Placental epithelial cell (primary cell): Measurements from ENCODE around the gene CUBN. TPM values are rescaled to one million over a fixed set of nuclear protein-coding genes. Genes with fewer than 3 reads are reported as not detected.

ENCODE experiments used
- small RNA-seq: library from RNA; depleted of rRNA; stranded (forward); fragments of <200 nt; gene quantifications from one replicate; pipeline ENCODE3, GENCODE V24; 2012
- total RNA-seq: library from RNA; depleted of rRNA; stranded (reverse); fragments of >200 nt; gene quantifications from 2 replicates; pipeline ENCODE4 v1.2.3, GENCODE V29; 2012

Gene CUBN
- total RNA-seq: 0.43 and 0.79 TPM in 2 replicates

DNA sequence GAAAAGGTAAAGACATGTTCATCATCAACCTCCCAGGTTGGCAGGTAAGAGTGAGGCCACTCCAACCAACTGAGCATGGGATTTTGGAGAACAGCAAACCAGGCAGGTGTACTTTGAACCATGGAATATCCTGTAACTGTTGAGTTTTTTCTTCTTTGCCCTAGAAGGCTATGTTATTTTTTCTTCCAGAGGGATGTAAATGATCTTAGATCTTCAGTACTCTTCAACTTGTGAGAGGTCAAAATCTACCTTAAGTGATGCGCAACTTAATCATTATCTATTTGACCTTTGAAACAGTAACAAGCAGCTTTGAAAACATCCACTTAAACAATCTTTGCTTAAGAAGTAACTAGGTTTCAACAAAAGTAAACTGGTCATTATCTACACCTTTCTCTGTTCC, at the start of gene CUBN:
TSS of gene CUBN (minus strand) at position 71 of the 400 bp plus-strand sequence. CDS start at position 25, 46 bp downstream.

DNA sequence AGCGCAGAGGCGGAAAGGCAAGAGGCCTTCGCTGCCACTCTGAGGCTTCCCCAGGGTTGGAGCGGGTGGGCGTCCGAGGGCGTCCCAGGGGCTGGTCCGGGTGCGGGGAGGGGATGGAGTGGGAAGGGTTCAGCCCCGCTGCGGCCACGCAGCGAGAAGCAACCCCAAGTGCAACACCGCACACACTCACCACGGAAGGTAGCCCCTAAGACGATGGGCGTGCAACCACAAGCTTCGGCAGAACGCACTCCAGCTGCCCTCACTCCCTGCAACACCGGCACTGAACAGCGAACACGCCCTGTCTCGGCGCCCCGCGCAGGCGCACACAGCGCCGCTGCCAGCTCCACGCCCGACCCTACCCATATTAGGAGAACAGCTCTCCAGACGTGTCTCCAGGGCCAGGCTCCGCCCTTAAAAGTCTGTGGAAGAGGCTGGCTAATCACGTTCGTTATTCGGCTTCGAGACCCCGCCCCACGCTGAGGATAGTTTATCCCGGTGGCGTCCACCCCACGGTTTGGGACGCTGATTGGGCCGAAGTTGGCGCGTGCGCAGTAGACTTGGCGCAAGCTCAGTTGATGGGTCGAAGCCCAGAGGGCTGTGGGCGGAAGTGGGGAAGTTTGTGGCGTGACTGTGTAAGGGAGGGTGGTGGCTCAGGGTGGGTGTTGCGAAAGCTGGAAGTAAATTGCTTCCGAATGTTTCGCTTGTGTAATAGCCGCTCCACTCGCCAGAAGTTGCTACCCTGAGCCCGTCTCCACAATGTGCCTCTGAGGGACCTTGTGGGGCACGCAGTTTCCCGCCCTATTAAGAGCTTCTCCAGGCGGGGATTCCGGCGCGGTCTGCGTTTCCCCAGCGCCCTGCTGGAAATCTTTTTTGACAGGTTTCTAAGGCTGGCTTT, 312.2 kb downstream of the CUBN start, which contains the start of gene RSU1:
TSS of gene RSU1 (minus strand) at position 300 of the 895 bp plus-strand sequence. CDS start 343 bp downstream, outside the sequence.

Small RNA genes within 50 kb of the gene (small RNA-seq; reads per million reads assigned to genes)
- gene AC067747.1: not detected

Other genes with a start within 250 kb of the CUBN start
- 5.1 and 9.4 TPM in 2 replicates for gene TRDMT1, start 71.9 kb upstream of the CUBN start, total RNA-seq
- 2,021 and 2,875 TPM in 2 replicates for gene VIM, start 98.4 kb upstream of the CUBN start, total RNA-seq